AG04450 (cell line): ENCODE data around the gene ST3GAL6. TPM values are rescaled to one million over a fixed set of nuclear protein-coding genes. Genes with fewer than 3 reads are reported as not detected.

ENCODE experiments used
- CTCF ChIA-PET: fragments of 300-600, 350-600 bp; formaldehyde crosslinking; extraction: SDS; loops from one replicate; lab custom pipeline; 2022; ENCODE audit warnings: antibody characterized with exemption, inconsistent platforms; lab: Charles Lee
- POLR2A ChIA-PET: fragments of 350-600 bp; formaldehyde crosslinking; extraction: SDS; loops from one replicate; lab custom pipeline; 2021; ENCODE audit warnings: antibody characterized with exemption, inconsistent platforms; lab: Yijun Ruan, JAX
- DNase-seq: peaks from one replicate; pipeline ENCODE4 v3.0.0-alpha.2; 2011; ENCODE audit warnings: low read depth, low spot score
- H3K27ac ChIP-seq: one replicate; pipeline ENCODE4 v1.5.1; 2012; ENCODE audit warnings: low read depth, low read length, control low read depth
- H3K27me3 ChIP-seq: one replicate; pipeline ENCODE4 v1.6.0; 2012; ENCODE audit warnings: low read length; ENCODE audit not compliant: control insufficient read depth, insufficient read depth
- H3K4me3 ChIP-seq: 2 replicates; pipeline ENCODE4 v1.5.1; 2011; ENCODE audit warnings: mild to moderate bottlenecking, low read depth, low read length, control low read depth
- H3K9me3 ChIP-seq: 2 replicates; pipeline ENCODE4 v1.5.1; 2012; ENCODE audit warnings: low read length; ENCODE audit not compliant: control insufficient read depth, insufficient read depth
- CTCF ChIP-seq: IDR thresholded peaks from 2 replicates; pipeline ENCODE4 v1.5.1; 2011; ENCODE audit warnings: low read depth, low read length, control low read depth, inconsistent platforms
- polyA plus RNA-seq: library from polyadenylated mRNA; depleted of rRNA; stranded (reverse); fragments of >200 nt; gene quantifications from 2 replicates; pipeline ENCODE4 v1.2.3, GENCODE V29; 2011

The ST3GAL6 gene
- polyA plus RNA-seq, 1 experiment: 1.9 TPM

- no peak overlapping the region for H3K4me3 ChIP-seq
- POLR2A ChIA-PET: interaction anchor here (0.6 kb wide), 1 partner anchor 19 kb away, joined by 3 read pairs; no protein-coding TSS in a partner anchor
- TF ChIP-seq CTCF: no peak
- no peak for DNase-seq
- H3K9me3 ChIP-seq: no peaks in the 10 kb centered on the region
- H3K27me3 ChIP-seq: no peaks in the 10 kb centered on the region
- no peak overlapping the region for H3K27ac ChIP-seq
- CTCF ChIA-PET: interaction anchor here (0.9 kb wide), 1 partner anchor 126 kb away, joined by 3 read pairs; no protein-coding TSS in a partner anchor
Observed at GRCh38 chr3:98722389-98722788, 40.8 kb upstream of the ST3GAL6 start.

- no peak for TF ChIP-seq CTCF
- CTCF ChIA-PET: no interaction called here
- Histone ChIP-seq H3K27ac (no peak overlapping the region), H3K9me3 (no peaks in the 10 kb centered on the region), H3K27me3 (no peaks in the 10 kb centered on the region), H3K4me3 (no peak overlapping the region)
- POLR2A ChIA-PET: no interaction called here
- DNase-seq: no peak
Observed at GRCh38 chr3:98725352-98725751, 37.8 kb upstream of the ST3GAL6 start.

GRCh38 chr3:98726084-98726483 lies 37.1 kb upstream of the ST3GAL6 start:
- ChIA-PET CTCF (interaction anchor here (1.6 kb wide), 1 partner anchor 124 kb away, joined by 7 read pairs; no protein-coding TSS in a partner anchor), POLR2A (no interaction called here)
- no peak overlapping the region for H3K4me3 ChIP-seq
- DNase-seq: peak; percentile 29
- no peaks in the 10 kb centered on the region for H3K27me3 ChIP-seq
- no peak for TF ChIP-seq CTCF
- H3K27ac ChIP-seq: no peak overlapping the region
- H3K9me3 ChIP-seq: no peaks in the 10 kb centered on the region

- no peaks in the 10 kb centered on the region; the same call in 1 of the 2 replicates for H3K9me3 ChIP-seq
- no peak overlapping the region for H3K27ac ChIP-seq
- no peak for TF ChIP-seq CTCF
- ChIA-PET CTCF (interaction anchor here (1.6 kb wide), 1 partner anchor 126 kb away, joined by 7 read pairs; no protein-coding TSS in a partner anchor), POLR2A (no interaction called here)
- H3K4me3 ChIP-seq: no peak overlapping the region
- H3K27me3 ChIP-seq: no peaks in the 10 kb centered on the region
- no peak for DNase-seq
Observed at GRCh38 chr3:98727638-98728037, 35.5 kb upstream of the ST3GAL6 start.

- H3K27ac ChIP-seq: no peak overlapping the region
- no peaks in the 10 kb centered on the region for H3K27me3 ChIP-seq
- no peak for DNase-seq
- H3K4me3 ChIP-seq: no peak overlapping the region
- TF ChIP-seq CTCF: no peak
- ChIA-PET POLR2A (no interaction called here), CTCF (no interaction called here)
- H3K9me3 ChIP-seq: no peaks in the 10 kb centered on the region; the same call in 1 of the 2 replicates
Observed at GRCh38 chr3:98728672-98729071, 34.5 kb upstream of the ST3GAL6 start.
